Thyroid gland (tissue), 4 donors: ENCODE results near the gene STOX1. TPM values are rescaled to one million over a fixed set of nuclear protein-coding genes. Genes with fewer than 3 reads are reported as not detected.

Experiments used
- DNase-seq, 2 donors: peaks; one replicate each; pipeline ENCODE4 v3.0.0-alpha.2; 2019
- H3K27ac ChIP-seq, 3 donors: fragments of 200-600 bp; sonication (generic); 1 replicate in 2 of 3; 2 replicates in 1 of 3; pipeline ENCODE4 v1.5.1; 2016 to 2019; ENCODE audit warnings: mild to moderate bottlenecking in 1 of 3, moderate library complexity in 1 of 3
- H3K27me3 ChIP-seq: fragments of 200-600 bp; sonication (generic); one replicate; pipeline ENCODE4 v1.5.1; 2019
- H3K36me3 ChIP-seq, 2 donors: fragments of 200-600 bp; sonication (generic); one replicate each; pipeline ENCODE4 v1.5.1; 2016 to 2019
- H3K4me1 ChIP-seq, 2 donors: fragments of 200-600 bp; sonication (generic); one replicate each; pipeline ENCODE4 v1.5.1; 2017 to 2019
- H3K4me3 ChIP-seq, 3 donors: fragments of 200-600 bp; sonication (generic); replicated peaks in 1 of 3; 1 replicate in 2 of 3; 2 replicates in 1 of 3; pipeline ENCODE4 v1.5.1; 2016; ENCODE audit warnings: mild to moderate bottlenecking in 1 of 3
- H3K9me3 ChIP-seq: fragments of 200-600 bp; sonication (generic); one replicate; pipeline ENCODE4 v1.5.1; 2017
- CTCF ChIP-seq, 6 experiments: fragments of 200-600 bp in 3 of 6; fragments of 450-650 bp in 3 of 6; sonication (generic) in 3 of 6; IDR thresholded peaks; one replicate each; pipeline ENCODE4 v1.5.1; 2016 to 2019; ENCODE audit warnings: antibody characterized with exemption in 6 of 6, mild to moderate bottlenecking in 2 of 6, inconsistent platforms in 1 of 6, moderate library complexity in 1 of 6
- POLR2A ChIP-seq, 2 donors: fragments of 450-650 bp; IDR thresholded peaks; one replicate each; pipeline ENCODE4 v1.6.1; 2017; ENCODE audit warnings: antibody characterized with exemption in 2 of 2, mild to moderate bottlenecking in 2 of 2, moderate library complexity in 1 of 2
- WGBS, 2 donors: methylation state at CpG; one replicate each; pipeline ENCODE4 v1.1.5; 2017; 5-methylcytosine and 5-hydroxymethylcytosine counted together
- intact Hi-C: fragments of 100-400 bp; cut with DNase I; formaldehyde crosslinking; loops from one replicate; pipeline ENCODE4 v1.15.1; 2023
- total RNA-seq, 4 donors: library from RNA; depleted of rRNA; stranded (reverse); fragments of >200 nt; gene quantifications; one replicate each; pipeline ENCODE4 v1.2.3, GENCODE V29; 2016

Gene STOX1, protein sequence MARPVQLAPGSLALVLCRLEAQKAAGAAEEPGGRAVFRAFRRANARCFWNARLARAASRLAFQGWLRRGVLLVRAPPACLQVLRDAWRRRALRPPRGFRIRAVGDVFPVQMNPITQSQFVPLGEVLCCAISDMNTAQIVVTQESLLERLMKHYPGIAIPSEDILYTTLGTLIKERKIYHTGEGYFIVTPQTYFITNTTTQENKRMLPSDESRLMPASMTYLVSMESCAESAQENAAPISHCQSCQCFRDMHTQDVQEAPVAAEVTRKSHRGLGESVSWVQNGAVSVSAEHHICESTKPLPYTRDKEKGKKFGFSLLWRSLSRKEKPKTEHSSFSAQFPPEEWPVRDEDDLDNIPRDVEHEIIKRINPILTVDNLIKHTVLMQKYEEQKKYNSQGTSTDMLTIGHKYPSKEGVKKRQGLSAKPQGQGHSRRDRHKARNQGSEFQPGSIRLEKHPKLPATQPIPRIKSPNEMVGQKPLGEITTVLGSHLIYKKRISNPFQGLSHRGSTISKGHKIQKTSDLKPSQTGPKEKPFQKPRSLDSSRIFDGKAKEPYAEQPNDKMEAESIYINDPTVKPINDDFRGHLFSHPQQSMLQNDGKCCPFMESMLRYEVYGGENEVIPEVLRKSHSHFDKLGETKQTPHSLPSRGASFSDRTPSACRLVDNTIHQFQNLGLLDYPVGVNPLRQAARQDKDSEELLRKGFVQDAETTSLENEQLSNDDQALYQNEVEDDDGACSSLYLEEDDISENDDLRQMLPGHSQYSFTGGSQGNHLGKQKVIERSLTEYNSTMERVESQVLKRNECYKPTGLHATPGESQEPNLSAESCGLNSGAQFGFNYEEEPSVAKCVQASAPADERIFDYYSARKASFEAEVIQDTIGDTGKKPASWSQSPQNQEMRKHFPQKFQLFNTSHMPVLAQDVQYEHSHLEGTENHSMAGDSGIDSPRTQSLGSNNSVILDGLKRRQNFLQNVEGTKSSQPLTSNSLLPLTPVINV
- 10 to 100 TPM in 2 of 4 donors, 1 to 10 TPM in 2; 8.5 to 14.9 (median 10.0) TPM for total RNA-seq

DNA sequence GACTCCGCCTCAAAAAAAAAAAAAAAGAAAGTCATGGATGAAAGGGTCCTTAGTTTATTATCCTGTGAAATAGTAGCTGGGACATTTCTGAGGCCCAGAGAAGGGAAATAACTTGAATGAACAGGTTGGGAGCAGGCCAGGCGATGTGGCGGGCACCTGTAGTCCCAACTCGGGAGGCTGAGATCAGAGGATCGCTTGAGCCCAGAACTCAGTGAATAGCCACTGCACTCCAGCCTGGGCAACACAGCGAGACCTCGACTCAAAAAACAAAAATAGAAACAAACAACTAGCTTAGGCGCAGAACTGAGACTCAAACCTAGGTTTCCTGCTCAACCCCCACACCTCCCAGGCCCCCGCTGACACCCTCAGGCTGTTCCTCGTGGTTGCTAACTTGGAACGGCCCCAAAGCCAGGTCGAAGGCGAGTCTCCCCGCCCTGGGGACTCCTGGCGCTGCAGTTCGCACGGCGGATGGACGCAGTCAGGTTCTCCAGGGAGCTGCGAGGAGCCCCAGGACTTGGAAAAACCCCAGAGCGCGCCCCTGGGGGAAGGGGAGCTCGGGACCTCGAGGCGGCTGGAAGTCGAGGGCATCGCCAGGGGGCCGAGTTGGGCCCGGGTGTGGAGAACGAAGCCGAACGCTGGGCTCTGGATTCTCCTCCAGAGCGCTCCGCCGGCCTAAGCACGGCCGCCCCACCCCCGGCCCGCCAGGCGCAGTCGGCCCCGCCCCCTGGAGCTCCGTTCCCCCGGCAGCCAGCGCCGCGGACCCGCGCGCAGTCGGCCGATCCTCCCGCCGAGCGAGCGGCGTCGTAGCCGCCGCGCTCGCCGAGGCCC lies at the start of gene STOX1:
Gene STOX1, plus strand, starts transcription at position 768 of the 828 bp plus-strand sequence. CDS start 93 bp downstream, outside the sequence.
- WGBS, 2 donors = 17 to 41% methylated on average over 8 to 18 of the region's 63 CpGs
- H3K36me3 ChIP-seq = no peaks in the 10 kb centered on the region
- peak within 1 kb of the TSS in 2 of 3 donors; percentile 18 to 42 for H3K4me3 ChIP-seq
- H3K27me3 ChIP-seq = no peaks in the 10 kb centered on the region
- TF ChIP-seq CTCF (IDR thresholded peaks at IDR 0.05) (peak in 1 of 6 experiments; percentile 13), POLR2A (IDR thresholded peaks at IDR 0.05) (peak in 1 of 2 donors; percentile 43)
- no peaks in the 10 kb centered on the region for H3K9me3 ChIP-seq
- H3K4me1 ChIP-seq = peaks cover 4 to 5% of the 10 kb centered on the region in 2 donors
- H3K27ac ChIP-seq = peak within 1 kb of the TSS in 2 of 3 donors; percentile 37 to 60
- peak; percentile 70 for DNase-seq
- intact Hi-C loops = loop anchor here (5.0 kb wide), 1 partner anchor 70 kb away; no protein-coding TSS in a partner anchor

DNA sequence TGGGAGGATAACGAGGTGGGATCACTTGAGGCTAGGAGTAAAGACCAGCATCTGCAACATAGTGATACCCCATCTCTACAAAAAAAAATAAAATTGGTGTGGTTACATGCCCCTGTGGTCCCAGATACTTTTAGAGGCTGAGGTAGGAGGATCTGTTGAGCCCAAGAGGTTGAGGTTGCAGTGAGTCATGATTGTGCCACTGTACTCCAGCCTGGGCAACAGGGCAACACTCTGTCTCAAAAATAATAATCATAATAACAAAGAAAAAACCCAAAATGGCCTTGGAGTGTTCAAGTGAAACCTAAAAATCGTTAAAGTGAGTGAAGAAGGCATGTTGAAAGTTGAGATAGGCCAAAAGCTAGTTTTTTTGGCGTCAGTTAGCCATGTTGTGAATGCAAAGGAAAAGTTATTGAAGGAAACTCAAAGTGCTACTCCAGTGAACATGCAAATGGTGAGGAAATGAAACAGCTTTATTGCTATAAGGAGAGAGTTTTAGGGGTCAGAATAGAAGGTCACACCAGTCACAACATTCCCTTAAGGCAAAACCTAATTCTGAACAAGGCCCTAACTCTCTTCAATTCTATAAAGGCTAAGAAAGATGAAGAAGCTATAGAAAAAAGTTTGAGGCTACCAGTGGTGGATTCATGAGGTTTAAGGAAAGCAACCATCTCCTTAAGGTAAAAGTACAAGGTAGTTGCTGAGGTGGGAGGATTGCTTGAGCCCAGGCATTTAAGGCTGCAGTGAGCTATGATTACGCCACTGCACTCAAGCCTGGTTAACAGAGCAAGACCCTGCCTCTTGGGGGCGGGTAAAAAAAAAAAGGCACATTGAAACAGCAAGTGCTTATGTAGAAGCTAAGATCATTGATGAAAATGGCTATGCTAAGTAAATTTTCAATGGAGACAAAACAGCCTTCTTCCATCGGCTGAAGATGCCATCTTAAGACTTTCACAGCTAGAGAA lies 45.4 kb upstream of the STOX1 start:
- H3K27me3 ChIP-seq = no peaks in the 10 kb centered on the region
- no peak for DNase-seq
- H3K9me3 ChIP-seq = no peaks in the 10 kb centered on the region
- intact Hi-C loops = no loop called here
- no peak overlapping the region for H3K27ac ChIP-seq
- peaks cover 12 to 50% of the 10 kb centered on the region in 2 donors for H3K36me3 ChIP-seq
- WGBS, 2 donors = 87 to 90% methylated on average over 6 of the region's 6 CpGs
- H3K4me1 ChIP-seq = no peaks in the 10 kb centered on the region
- TF ChIP-seq CTCF (IDR thresholded peaks at IDR 0.05) (no peak), POLR2A (IDR thresholded peaks at IDR 0.05) (no peak)
- H3K4me3 ChIP-seq = no peak overlapping the region

- no peak overlapping the region for H3K27ac ChIP-seq
- H3K9me3 ChIP-seq = no peaks in the 10 kb centered on the region
- intact Hi-C loops = no loop called here
- no peaks in the 10 kb centered on the region for H3K27me3 ChIP-seq
- no peak for DNase-seq
- no peak overlapping the region for H3K4me3 ChIP-seq
- peaks cover 33 to 52% of the 10 kb centered on the region in 2 donors for H3K36me3 ChIP-seq
- TF ChIP-seq POLR2A (IDR thresholded peaks at IDR 0.05) = no peak
- no peak for TF ChIP-seq CTCF (IDR thresholded peaks at IDR 0.05)
- H3K4me1 ChIP-seq = no peaks in the 10 kb centered on the region
- 95 to 96% methylated on average over 7 of the region's 7 CpGs for WGBS, 2 donors
Observed at GRCh38 chr10:68784476-68784875, 42.9 kb upstream of the STOX1 start.

DNA sequence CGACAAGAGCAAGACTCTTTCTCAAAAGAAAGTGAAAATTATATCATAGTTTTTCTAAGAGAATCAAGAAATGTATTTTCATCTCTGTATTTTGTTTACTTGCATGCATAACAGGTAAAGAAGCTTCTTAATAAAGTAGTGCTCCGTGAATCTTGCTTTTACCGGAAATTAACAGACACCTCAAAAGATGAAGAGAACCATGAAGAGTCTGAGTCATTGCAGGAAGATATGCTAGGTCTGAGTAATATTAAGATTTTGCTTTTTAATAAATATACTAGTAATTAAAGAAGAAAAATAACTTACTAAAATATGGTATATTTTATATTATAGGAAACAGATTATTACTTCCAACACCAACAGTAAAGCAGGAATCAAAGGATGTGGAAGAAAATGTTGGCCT lies 39.5 kb upstream of the STOX1 start:
- H3K27ac ChIP-seq = no peak overlapping the region
- H3K4me3 ChIP-seq = no peak overlapping the region
- intact Hi-C loops = no loop called here
- no peak for TF ChIP-seq CTCF (IDR thresholded peaks at IDR 0.05)
- no peak for TF ChIP-seq POLR2A (IDR thresholded peaks at IDR 0.05)
- no peak for DNase-seq
- no peaks in the 10 kb centered on the region for H3K4me1 ChIP-seq
- H3K36me3 ChIP-seq = peaks cover 44 to 67% of the 10 kb centered on the region in 2 donors
- H3K27me3 ChIP-seq = no peaks in the 10 kb centered on the region
- WGBS, 2 donors = 91 to 96% methylated on average over 3 of the region's 3 CpGs
- H3K9me3 ChIP-seq = no peaks in the 10 kb centered on the region
